GM03348 (cell line): ENCODE data around the gene INPP5F.

Source experiments
- DNase-seq: peaks from one replicate; pipeline ENCODE4 v3.0.0; 2012; ENCODE audit warnings: low spot score

The INPP5F gene, protein sequence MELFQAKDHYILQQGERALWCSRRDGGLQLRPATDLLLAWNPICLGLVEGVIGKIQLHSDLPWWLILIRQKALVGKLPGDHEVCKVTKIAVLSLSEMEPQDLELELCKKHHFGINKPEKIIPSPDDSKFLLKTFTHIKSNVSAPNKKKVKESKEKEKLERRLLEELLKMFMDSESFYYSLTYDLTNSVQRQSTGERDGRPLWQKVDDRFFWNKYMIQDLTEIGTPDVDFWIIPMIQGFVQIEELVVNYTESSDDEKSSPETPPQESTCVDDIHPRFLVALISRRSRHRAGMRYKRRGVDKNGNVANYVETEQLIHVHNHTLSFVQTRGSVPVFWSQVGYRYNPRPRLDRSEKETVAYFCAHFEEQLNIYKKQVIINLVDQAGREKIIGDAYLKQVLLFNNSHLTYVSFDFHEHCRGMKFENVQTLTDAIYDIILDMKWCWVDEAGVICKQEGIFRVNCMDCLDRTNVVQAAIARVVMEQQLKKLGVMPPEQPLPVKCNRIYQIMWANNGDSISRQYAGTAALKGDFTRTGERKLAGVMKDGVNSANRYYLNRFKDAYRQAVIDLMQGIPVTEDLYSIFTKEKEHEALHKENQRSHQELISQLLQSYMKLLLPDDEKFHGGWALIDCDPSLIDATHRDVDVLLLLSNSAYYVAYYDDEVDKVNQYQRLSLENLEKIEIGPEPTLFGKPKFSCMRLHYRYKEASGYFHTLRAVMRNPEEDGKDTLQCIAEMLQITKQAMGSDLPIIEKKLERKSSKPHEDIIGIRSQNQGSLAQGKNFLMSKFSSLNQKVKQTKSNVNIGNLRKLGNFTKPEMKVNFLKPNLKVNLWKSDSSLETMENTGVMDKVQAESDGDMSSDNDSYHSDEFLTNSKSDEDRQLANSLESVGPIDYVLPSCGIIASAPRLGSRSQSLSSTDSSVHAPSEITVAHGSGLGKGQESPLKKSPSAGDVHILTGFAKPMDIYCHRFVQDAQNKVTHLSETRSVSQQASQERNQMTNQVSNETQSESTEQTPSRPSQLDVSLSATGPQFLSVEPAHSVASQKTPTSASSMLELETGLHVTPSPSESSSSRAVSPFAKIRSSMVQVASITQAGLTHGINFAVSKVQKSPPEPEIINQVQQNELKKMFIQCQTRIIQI

DNA sequence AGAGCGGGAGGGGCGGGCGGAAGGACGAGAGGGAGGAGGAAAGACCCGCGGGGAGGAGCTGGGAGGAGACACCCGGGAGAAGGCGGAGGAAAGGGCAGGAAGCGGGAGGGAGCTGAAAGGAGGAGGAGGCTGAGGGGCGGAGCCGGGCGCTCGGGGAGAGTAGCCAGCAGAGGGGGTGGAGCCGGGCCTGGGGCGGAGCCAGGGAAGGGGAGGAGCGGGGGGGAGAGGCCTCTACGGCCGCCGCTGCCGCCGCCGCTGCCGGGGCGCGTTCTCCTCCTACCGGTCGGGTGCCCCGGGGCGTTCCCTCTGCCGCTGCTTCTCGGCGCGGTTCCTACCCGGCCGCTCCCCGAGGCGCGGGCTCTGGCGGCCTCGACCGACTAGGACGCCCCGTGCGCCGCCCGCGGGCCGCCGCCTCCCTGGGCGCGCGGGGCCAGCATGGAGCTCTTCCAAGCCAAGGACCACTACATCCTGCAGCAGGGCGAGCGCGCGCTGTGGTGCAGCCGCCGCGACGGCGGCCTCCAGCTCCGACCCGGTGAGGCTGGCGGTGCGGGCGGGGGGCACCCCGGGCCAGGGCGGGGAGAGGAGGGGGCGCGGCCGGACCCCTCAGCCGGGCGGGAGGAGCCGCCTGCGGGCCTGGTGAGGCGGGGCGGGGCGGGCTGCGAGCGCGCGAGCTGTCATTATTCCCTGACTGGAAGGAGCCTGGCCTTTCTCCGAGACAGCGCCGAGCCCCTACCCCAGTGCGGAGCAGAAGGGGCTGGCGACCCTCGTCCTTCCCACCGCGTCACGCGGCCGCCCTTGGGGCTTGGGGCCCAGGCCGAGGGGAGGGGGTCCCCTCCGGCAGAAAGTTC, at the start of gene INPP5F:
INPP5F (plus strand) TSS at position 223 of the 848 bp plus-strand sequence; CDS start at position 436, 213 bp downstream.
- DNase-seq, result peak; percentile 100

DNA sequence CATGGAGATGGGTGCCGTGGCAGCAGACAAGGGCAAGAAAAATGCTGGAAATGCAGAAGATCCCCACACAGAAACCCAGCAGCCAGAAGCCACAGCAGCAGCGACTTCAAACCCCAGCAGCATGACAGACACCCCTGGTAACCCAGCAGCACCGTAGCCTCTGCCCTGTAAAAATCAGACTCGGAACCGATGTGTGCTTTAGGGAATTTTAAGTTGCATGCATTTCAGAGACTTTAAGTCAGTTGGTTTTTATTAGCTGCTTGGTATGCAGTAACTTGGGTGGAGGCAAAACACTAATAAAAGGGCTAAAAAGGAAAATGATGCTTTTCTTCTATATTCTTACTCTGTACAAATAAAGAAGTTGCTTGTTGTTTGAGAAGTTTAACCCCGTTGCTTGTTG, 48.7 kb upstream of the INPP5F start:
- DNase-seq, result no peak

DNA sequence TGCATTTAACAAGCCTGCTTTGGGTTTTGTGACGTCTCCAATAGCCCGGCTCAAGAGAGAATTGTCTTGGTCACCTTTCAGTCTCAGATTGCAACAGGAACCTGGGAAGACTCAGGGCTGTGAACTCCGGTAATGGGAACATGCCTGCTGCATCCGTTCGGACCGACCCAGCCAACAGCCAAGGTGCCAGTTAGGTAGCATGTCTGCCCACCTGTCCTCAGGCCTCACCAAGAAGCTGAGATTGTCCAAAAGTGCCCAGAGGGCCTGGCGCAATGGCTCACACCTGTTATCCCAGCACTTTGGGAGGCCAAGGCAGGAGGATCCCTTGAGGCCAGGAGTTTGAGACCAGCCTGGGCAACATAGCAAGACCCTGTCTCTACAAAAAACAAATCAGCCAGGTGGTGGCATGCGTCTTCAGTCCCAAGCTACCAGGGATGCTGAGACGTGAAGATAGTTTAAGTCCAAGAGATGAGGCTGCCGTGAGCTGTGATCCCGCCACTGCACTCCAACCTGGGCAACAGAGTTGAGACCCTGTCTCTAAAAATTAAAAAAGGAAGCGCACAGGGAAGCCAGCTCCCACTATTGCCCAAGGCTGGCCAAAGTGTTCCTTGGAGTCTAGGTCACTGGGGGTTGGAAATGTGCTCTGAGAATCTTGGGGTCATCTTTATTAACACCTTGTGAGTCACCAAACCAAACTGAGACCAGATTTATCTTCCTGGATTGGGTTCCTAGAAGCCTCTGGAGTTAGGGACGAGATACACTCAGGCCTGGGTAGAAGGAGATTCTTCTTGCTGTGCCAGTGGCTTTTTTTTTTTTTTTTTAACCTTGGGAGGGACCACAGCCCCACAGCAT, 47.7 kb upstream of the INPP5F start:
- no peak for DNase-seq

DNA sequence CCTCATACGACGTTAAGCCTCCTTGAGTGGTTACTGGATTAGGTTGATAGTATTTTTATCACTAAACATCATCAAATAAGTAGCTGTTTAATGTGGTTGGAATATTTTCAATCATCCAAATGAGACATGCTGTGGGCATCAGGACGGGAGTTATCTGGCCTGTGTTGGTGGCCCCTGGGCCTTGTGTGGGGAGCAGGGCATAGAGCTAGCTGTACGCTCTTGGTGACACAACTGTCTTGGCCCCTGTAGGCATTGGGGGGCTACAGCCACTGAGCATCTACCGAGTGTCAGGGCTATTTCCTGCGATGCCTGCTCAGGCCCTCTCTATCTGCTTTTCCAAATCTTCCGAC, 46.4 kb upstream of the INPP5F start:
- DNase-seq, result no peak

DNA sequence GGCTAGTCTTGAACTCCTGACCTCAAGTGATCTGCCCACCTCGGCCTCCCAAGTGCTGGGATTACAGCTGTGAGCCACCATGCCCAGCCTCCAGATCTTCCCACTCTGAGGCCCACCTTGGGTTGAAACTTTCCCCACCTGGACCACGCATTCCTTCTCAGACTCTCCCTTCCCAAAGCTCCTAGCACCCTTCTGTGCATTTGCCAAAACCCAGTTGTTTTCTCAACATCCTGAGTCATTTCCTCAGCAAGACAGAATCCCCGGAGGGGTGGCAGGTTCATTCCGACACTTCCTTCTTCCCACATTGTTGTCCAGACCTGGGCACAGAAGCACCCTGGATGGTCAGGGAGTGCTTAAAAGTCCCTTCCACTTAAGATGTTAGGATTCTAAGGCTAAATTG, 45.8 kb upstream of the INPP5F start:
- DNase-seq, result peak; percentile 83

DNA sequence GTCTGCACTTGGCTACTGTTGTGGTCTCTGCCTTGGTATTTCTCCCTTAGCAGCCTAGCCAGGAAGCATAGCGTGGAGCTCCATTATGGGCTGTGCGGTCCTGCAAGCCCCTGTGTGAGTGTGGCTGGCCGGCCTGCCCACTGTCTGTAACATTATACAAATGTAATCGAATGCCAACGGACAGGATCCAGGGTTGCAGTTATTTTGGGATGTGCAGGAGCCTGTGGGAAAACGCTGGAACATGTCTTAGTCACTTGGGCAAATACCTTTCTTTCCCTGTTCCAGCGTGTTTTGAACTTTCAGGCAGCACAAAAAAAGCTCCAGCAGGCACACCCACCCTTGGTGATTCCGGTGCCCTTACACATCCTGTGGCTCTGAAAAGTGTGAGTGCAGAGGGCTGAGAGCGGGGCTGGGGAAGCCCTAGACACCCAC, 45.2 kb upstream of the INPP5F start:
- no peak for DNase-seq

DNA sequence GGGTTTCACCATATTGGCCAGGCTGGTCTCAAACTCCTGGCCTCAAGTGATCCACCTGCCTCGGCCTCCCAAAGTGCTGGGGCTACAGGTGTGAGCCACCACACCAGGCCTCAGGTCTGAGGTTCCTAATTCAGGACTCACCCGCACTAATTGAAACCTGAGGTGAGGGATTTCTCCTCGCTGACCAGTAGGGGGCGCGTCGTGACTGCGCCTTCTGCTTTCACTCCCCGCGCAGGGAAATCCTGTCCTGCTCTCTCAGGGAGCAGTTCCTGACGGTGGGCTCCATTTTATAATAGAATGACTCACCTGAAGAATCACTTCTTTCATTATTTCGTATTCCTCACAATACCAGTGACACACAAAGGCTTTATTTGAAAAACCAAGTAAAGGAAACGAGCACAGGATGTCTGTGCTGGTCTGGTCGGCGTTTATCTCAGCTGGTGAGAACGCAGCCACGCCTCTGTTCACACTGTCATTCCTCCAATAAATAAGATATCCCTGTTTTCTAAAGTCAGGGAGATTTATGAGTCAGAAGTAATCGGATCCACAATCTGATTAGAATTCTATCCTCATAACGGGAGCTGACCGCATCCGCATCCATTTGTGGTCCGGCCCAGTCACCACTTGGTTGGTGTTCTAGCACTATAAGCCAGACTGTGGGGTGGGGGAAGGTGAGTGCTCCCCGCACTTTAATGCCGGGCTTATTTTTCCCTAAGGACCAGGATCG, 39.2 kb upstream of the INPP5F start:
- peak; percentile 87 for DNase-seq

DNA sequence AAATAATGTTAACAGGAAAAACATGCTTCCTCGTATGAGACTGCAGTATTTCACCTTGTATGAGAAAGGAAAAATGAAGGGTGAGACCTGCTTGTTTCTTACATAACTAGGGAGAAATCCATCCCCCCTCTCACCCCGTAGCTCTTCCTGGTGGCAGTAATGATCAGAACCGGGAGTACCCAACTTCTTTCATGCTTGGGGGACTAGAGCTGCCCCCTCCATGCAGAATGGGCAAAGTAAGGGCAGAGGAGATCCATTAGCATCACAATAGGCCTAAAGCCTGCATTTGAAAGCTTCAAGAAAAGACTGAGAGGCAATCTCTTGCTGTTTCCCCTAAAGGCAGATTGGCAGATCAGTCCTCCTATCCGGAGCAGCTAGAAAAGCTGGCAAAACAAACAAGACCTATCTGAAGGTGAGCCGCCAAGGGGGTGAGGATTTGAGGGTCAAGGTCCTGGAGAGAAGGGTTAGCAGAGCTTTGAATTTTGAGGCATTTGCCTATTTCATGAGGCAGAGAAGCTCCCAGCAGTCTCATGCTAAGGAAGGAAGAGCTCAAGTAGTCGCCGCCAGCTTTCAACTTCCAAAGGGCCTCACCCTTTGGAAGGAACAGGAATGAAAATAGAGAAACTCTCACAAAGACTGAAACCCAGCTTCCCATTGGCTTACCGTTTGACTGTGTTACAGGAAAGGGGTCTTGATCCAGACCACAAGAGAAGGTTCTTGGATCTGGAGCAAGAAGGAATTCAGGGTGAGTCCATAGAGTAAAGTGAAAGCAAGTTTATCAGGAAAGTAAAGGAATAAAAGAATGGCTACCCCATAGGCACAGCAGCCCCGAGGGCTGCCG, 38.4 kb upstream of the INPP5F start:
- DNase-seq, result no peak

DNA sequence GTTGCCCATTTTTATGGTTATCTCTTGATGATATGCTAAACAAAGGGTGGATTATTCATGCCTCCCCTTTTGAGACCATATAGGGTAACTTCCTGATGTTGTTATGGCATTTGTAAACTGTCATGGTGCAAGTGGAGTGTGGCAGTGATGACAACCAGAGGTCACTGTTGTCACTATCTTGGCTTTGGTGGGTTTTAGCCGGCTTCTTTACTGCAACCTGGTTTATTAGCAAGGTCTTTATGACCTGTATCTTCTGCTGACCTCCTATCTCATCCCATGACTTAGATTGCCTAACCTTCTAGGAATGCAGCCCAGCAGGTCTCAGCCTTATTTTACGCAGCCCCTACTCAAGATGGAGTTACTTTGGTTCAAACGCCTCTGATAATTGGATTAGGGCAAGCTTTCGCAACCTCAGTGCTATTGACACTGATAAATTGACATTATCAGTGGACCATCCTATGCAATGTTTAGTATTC, 37.8 kb upstream of the INPP5F start:
- DNase-seq, result no peak

DNA sequence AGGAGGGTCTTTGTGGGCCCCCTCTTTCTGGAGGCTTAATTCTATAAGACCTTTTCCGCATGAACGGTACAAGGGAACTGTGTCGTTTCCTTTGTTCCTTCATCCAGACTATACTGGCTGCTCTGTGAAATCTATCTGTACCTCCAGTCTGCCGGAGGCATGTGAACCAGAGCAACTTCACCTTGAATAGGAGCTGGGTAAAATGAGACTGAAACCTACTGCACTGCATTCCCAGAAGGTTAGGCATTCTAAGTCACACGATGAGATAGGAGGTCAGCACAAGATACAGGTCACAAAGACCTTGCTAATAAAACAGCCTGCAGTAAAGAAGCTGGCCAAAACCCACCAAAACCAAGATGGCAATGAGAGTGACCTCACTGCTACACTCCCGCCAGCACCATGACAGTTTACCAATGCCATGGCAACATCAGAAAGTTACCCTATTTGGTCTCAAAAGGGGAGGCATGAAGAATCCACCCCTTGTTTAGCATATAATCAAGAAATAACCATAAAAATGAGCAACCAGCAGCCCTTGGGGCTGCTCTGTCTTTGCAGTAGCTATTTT, 36.8 kb upstream of the INPP5F start:
- DNase-seq, result no peak

DNA sequence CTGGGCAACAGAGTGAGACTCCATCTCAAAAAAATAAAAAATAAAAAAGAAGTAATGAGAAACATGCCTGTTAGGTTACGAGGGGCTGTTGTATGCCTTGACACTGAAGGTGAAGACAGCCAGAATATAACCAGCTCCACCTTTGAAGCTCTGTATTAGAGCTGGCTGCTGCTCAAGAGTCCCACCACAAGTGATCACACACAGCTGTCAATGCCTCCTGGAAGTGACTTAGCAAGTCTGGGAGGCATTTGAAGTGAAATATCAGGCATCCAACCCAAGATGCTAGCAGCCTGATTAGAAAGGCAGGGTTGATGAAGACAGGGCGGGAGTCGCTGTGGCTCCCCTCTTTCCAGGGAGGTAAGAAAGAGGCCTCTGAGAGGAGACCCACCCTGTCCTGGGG, 34.1 kb upstream of the INPP5F start:
- no peak for DNase-seq

DNA sequence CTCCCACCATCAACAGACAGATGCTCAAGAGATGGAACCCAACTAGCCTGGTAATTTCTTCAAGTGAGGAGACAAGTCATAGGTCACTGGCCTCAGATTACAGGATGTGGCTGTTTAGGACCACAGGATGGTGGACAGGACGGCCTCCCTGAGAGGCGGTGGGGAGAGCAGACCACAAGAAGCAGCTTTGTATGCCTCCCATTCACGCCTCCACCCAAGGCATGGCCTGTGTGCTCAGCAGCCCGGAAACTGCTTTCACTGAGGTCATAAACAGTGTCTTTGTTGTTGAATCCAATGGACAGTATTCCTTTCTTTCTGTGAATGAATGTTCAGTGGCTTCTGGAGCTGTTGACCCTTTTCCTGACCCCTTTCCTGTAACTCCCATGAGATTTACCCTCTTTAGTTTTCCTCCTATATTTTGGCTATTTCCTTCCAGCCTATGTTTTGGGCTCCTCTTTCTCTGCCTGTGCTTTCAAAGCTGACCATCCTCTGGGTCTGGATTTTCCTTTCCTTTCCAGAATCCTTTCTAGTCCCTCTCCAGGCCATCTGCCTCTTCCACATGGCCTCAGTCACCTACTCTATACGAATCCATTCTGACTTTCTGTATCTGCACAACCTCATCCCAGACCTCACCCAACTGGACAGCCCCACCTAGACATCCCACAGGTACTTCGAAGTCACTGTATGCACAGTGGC, 32.4 kb upstream of the INPP5F start:
- DNase-seq, result no peak

DNA sequence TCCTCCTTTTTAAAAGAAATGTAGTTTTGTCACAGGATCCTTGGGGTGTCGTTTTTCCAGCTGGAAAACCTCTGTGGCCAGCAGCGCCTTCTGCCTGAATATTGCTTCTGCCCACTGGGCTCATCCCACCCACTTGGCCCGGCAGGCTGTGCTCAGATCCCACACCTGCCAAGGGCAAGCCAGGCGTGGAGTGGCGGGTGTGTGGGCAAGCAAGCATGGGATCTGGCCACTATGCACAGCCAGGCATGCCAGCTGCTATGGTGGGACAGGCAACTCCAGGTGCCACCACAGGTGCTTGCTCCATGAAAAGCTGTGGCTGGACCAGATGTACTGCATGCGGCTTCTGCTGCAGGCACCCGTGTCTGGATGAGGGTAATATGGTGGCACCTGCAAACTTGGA, 31.2 kb upstream of the INPP5F start:
- no peak for DNase-seq

DNA sequence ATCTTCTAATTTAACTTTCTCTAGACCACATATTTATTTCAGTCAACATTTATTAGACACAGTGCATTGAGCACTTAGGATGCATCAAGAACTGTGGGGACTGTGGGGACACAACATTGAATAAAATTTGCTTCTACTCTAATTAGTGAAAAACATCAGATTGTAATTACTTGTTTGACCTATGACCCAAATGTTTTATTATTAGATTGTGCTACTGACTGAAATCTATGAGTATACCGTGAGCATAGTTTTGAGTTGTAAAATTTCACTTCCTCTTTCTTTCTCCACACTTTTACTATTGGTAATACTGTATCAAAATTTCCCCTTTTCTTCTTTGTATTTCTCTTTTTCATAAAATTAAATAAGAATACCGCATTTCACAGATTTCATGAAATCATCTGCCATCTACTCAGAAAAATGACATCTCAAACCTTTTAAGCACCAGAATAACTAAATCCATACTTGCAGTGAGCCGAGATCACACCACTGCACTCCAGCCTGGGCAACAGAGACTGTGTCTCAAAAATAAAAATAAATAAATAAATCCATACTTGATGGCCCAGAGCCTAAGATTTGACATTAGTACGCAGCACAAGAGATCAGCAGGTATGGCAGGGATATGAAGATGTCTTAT, 25.4 kb upstream of the INPP5F start:
- DNase-seq, result no peak

DNA sequence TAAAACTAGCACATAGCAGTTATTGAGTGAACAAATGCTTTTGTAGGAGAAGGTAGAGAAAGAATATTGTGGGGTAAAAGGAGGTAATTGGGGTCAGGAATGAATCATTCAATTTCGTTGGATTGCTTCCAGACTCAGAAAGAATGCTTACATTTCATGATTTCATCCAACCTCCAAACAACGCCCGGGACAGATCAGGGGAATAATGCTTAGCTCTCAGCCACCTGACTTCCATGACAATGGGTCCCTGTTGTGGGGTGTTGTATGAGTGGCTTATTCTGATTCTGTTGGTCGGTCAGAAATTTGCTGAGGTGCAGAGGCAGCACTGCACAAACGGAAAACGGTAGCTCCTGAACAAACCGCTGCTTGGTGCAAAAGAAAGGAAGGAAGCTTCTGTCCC, 24.0 kb upstream of the INPP5F start:
- no peak for DNase-seq

DNA sequence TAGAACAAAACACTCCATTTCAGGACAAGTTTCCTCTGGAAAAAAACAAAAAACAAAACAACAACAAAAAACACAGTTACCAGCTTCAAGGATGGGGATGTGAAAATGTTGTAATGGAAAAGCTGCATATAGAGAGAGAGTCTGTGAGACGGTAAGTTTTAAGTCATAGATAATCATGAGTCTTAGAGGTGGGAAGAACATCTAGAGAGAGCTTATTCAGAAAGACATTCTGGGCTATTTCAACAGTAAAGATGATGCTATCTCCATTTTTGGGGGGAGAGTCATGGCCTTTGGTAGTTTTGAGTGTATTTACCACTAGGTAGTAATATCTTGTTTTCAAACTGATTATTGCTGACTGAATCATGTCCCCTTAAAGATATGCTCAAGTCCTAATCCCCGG, 23.3 kb upstream of the INPP5F start:
- DNase-seq, result no peak

DNA sequence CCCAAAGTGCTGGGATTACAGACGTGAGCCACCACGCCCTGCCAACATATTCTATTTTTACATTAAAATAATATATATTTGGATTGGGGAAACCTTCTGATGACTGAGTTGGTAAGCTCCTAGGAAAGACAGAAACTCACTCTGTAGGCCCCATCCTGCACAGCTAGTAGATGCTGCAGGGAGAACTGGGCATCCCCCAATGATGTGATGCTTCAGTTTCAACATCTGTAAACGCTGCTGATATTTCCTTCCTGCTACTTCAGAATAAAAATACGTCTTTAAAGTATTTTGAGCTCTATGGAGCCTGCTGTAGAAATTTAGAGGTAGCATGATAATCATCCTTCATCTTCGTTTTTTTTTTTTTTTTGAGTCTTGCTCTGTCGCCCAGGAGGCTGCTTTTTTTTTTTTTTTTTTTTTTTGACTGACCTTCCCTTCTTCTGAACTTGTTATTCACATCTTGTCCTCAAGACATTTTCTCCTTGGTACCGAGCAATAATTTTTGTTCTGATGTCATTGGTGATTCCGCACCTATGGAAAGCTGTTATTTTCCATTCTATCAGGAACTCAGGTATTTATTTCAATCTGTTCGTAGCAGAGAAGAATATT, 21.8 kb upstream of the INPP5F start:
- DNase-seq, result no peak
